Right lobe of liver (tissue), 4 donors: ENCODE measurements around the gene PTGR1.

Source experiments
- POLR2A ChIP-seq: fragments of 450-650 bp; IDR thresholded peaks from one replicate; pipeline ENCODE4 v1.6.1; 2017; ENCODE audit warnings: antibody characterized with exemption, mild to moderate bottlenecking
- TF ChIP-seq, protein P1 (sequence below), 4 donors: fragments of 200-600 bp in 3 of 4; fragments of 450-650 bp in 1 of 4; IDR thresholded peaks; one replicate each; pipeline versions ENCODE4 v1.5.1 to v1.8.0; 2016 to 2022; ENCODE audit warnings: antibody characterized with exemption in 4 of 4, mild to moderate bottlenecking in 2 of 4
- donor health status: DM: no; HTN: no; CAD: no.
- donor health status: DM: no; HTN: no; CAD: no.
- donor health status: DM: no; HTN: yes; CAD: no.

DNA sequence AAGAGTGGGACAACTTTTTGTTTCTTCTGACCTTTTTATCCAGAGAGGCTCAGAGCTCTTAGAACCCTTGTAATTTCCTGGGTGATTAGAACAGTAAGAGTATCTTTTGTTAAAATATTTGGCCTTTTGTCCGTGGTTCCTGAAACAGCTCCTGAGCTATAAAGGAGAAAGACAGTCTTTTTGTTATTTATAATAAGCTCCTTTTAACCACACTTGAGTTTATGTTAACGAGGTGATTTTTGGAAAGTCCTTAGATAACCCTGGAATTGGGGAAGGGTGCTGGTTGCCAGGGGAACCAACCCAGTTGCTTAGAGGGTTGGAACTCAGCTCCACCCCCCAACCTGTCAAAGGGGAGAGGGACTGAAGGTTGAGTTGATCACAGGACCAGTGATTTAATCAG is 69.7 kb downstream of the PTGR1 start:
- TF ChIP-seq POLR2A: no peak
- TF ChIP-seq, protein P1, sequence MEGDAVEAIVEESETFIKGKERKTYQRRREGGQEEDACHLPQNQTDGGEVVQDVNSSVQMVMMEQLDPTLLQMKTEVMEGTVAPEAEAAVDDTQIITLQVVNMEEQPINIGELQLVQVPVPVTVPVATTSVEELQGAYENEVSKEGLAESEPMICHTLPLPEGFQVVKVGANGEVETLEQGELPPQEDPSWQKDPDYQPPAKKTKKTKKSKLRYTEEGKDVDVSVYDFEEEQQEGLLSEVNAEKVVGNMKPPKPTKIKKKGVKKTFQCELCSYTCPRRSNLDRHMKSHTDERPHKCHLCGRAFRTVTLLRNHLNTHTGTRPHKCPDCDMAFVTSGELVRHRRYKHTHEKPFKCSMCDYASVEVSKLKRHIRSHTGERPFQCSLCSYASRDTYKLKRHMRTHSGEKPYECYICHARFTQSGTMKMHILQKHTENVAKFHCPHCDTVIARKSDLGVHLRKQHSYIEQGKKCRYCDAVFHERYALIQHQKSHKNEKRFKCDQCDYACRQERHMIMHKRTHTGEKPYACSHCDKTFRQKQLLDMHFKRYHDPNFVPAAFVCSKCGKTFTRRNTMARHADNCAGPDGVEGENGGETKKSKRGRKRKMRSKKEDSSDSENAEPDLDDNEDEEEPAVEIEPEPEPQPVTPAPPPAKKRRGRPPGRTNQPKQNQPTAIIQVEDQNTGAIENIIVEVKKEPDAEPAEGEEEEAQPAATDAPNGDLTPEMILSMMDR (IDR thresholded peaks at IDR 0.05): no peak
